Mesodermal cell (in vitro differentiated cells): ENCODE data around the gene PINK1.
A peak's percentile ranks its signal among the peaks of the same experiment; 100 is the strongest.
"Not testable (repeated sequence)": the region's sequence is repeated elsewhere in the genome, so short reads cannot be mapped to it uniquely, and the experiment has no call there.

Experiments used
- H3K27ac ChIP-seq: 2 replicates; pipeline ENCODE4 v1.7.0; 2013; ENCODE audit warnings: mild to moderate bottlenecking, low read depth, low read length, moderate library complexity; ENCODE audit not compliant: severe bottlenecking
- H3K36me3 ChIP-seq: 2 replicates; pipeline ENCODE4 v1.7.1; 2013; ENCODE audit warnings: mild to moderate bottlenecking, low read length, moderate library complexity; ENCODE audit not compliant: control insufficient read depth, insufficient read depth
- H3K4me1 ChIP-seq: one replicate; pipeline ENCODE4 v1.7.1; 2013; ENCODE audit warnings: mild to moderate bottlenecking, low read length; ENCODE audit not compliant: insufficient read depth, control insufficient read depth, poor library complexity, severe bottlenecking
- H3K4me3 ChIP-seq: 2 replicates; pipeline ENCODE4 v1.7.0; 2013; ENCODE audit warnings: low read length, control low read depth, mild to moderate bottlenecking; ENCODE audit not compliant: insufficient read depth, poor library complexity, severe bottlenecking; ENCODE audit errors: extremely low read depth
- H3K9me3 ChIP-seq: 2 replicates; pipeline ENCODE4 v1.7.1; 2013; ENCODE audit warnings: mild to moderate bottlenecking, low read length, moderate library complexity; ENCODE audit not compliant: control insufficient read depth
- whole genome bisulfite sequencing, 2 experiments: methylation state at CpG; one replicate each; pipeline ENCODE4 v1.1.5; 2013; ENCODE audit warnings: missing lambda C conversion rate in 2 of 2; ENCODE audit not compliant: insufficient coverage in 2 of 2; 5-methylcytosine and 5-hydroxymethylcytosine counted together

Gene PINK1

GRCh38 chr1:20597650-20598049 is 35.6 kb upstream of the PINK1 start:
- no peaks in the 10 kb centered on the region for H3K9me3 ChIP-seq
- 90% methylated on average over 1 of the region's 3 CpGs; no CpG with 5 or more reads in 1 of the 2 experiments for WGBS, 2 experiments
- H3K4me1 ChIP-seq = no peaks in the 10 kb centered on the region
- H3K36me3 ChIP-seq = no peaks in the 10 kb centered on the region
- H3K4me3 ChIP-seq = no peak overlapping the region
- H3K27ac ChIP-seq = no peak overlapping the region

GRCh38 chr1:20600156-20600555 is 33.1 kb upstream of the PINK1 start:
- 89 to 91% methylated on average over 5 of the region's 5 CpGs for WGBS, 2 experiments
- Histone ChIP-seq H3K36me3 (no peaks in the 10 kb centered on the region), H3K9me3 (no peaks in the 10 kb centered on the region), H3K4me3 (no peak overlapping the region), H3K4me1 (peaks cover 15% of the 10 kb centered on the region), H3K27ac (no peak overlapping the region)

- Histone ChIP-seq H3K4me1 (peaks cover 15% of the 10 kb centered on the region), H3K27ac (no peak overlapping the region), H3K36me3 (no peaks in the 10 kb centered on the region), H3K9me3 (no peaks in the 10 kb centered on the region), H3K4me3 (no peak overlapping the region)
- WGBS, 2 experiments = 89 to 100% methylated on average over 1 of the region's 5 CpGs
Observed at GRCh38 chr1:20601129-20601825, 32.0 kb upstream of the PINK1 start.

GRCh38 chr1:20602851-20603450 is 30.3 kb upstream of the PINK1 start:
- no peak overlapping the region for H3K27ac ChIP-seq
- 97 to 100% methylated on average over 2 to 3 of the region's 4 CpGs for WGBS, 2 experiments
- H3K9me3 ChIP-seq = no peaks in the 10 kb centered on the region
- peaks cover 15% of the 10 kb centered on the region for H3K4me1 ChIP-seq
- H3K36me3 ChIP-seq = no peaks in the 10 kb centered on the region
- H3K4me3 ChIP-seq = no peak overlapping the region

- 87 to 98% methylated on average over 5 to 8 of the region's 9 CpGs for WGBS, 2 experiments
- no peaks in the 10 kb centered on the region for H3K36me3 ChIP-seq
- H3K4me1 ChIP-seq = peaks cover 15% of the 10 kb centered on the region
- no peaks in the 10 kb centered on the region for H3K9me3 ChIP-seq
- H3K27ac ChIP-seq = peak overlapping the region; percentile 16
- H3K4me3 ChIP-seq = no peak overlapping the region
Observed at GRCh38 chr1:20603504-20604464, 29.5 kb upstream of the PINK1 start.

GRCh38 chr1:20604678-20605077 is 28.6 kb upstream of the PINK1 start:
- no peaks in the 10 kb centered on the region for H3K9me3 ChIP-seq
- 90 to 94% methylated on average over 7 of the region's 7 CpGs for WGBS, 2 experiments
- H3K27ac ChIP-seq = no peak overlapping the region
- H3K36me3 ChIP-seq = no peaks in the 10 kb centered on the region
- H3K4me3 ChIP-seq = no peak overlapping the region
- H3K4me1 ChIP-seq = peaks cover 15% of the 10 kb centered on the region

- H3K4me3 ChIP-seq, H3K9me3 ChIP-seq, H3K36me3 ChIP-seq, H3K27ac ChIP-seq: not testable (repeated sequence)
- WGBS, 2 experiments = 89 to 94% methylated on average over 3 of the region's 7 CpGs
- H3K4me1 ChIP-seq = peaks cover 15% of the 10 kb centered on the region
Observed at GRCh38 chr1:20606801-20607570, 26.3 kb upstream of the PINK1 start.

- peaks cover 19% of the 10 kb centered on the region for H3K4me1 ChIP-seq
- no peaks in the 10 kb centered on the region for H3K36me3 ChIP-seq
- no peak overlapping the region for H3K4me3 ChIP-seq
- no peak overlapping the region for H3K27ac ChIP-seq
- 79 to 82% methylated on average over 3 to 5 of the region's 6 CpGs for WGBS, 2 experiments
- no peaks in the 10 kb centered on the region for H3K9me3 ChIP-seq
Observed at GRCh38 chr1:20609541-20609940, 23.7 kb upstream of the PINK1 start.

- Histone ChIP-seq H3K36me3 (no peaks in the 10 kb centered on the region), H3K27ac (no peak overlapping the region)
- no CpG with 5 or more reads among the region's 2 CpGs for WGBS, 2 experiments
Observed at GRCh38 chr1:20610970-20611369, 22.3 kb upstream of the PINK1 start.

GRCh38 chr1:20611652-20612051 is 21.6 kb upstream of the PINK1 start:
- H3K4me3 ChIP-seq = no peak overlapping the region
- peaks cover 20% of the 10 kb centered on the region for H3K4me1 ChIP-seq
- 96 to 98% methylated on average over 2 to 3 of the region's 5 CpGs for WGBS, 2 experiments
- H3K9me3 ChIP-seq = no peaks in the 10 kb centered on the region
- no peaks in the 10 kb centered on the region for H3K36me3 ChIP-seq
- no peak overlapping the region for H3K27ac ChIP-seq

More at GRCh38 chr1:20610970-20611369, 22.3 kb upstream of the PINK1 start:
- Histone ChIP-seq H3K4me3 (no peak overlapping the region), H3K4me1 (peaks cover 16% of the 10 kb centered on the region), H3K9me3 (no peaks in the 10 kb centered on the region)
